Parathyroid adenoma (tissue), 2 donors: ENCODE results near the gene SUMF1.

Experiments used
- H2AFZ ChIP-seq: fragments of 300-600 bp; sonication (generic); one replicate; pipeline ENCODE4 v1.7.0; 2017; ENCODE audit warnings: antibody characterized with exemption, mild to moderate bottlenecking
- H3K27ac ChIP-seq: fragments of 300-600 bp; sonication (generic); one replicate; pipeline ENCODE4 v1.7.0; 2017
- H3K27me3 ChIP-seq: fragments of 300-600 bp; sonication (generic); one replicate; pipeline ENCODE4 v1.7.0; 2017; ENCODE audit warnings: low read length; ENCODE audit not compliant: control insufficient read depth, insufficient read depth
- H3K36me3 ChIP-seq: fragments of 300-600 bp; sonication (generic); one replicate; pipeline ENCODE4 v1.7.0; 2017; ENCODE audit warnings: low read length; ENCODE audit not compliant: control insufficient read depth, insufficient read depth
- H3K4me1 ChIP-seq: fragments of 300-600 bp; sonication (generic); one replicate; pipeline ENCODE4 v1.7.0; 2017; ENCODE audit warnings: control low read depth
- H3K4me2 ChIP-seq: fragments of 300-600 bp; sonication (generic); one replicate; pipeline ENCODE4 v1.7.0; 2017; ENCODE audit warnings: low read length
- H3K4me3 ChIP-seq: fragments of 300-600 bp; sonication (generic); one replicate; pipeline ENCODE4 v1.7.0; 2017; ENCODE audit warnings: low read depth, low read length
- H3K79me2 ChIP-seq: fragments of 300-600 bp; sonication (generic); one replicate; pipeline ENCODE4 v1.7.0; 2017; ENCODE audit warnings: control low read depth
- H3K9ac ChIP-seq: fragments of 300-600 bp; sonication (generic); one replicate; pipeline ENCODE4 v1.7.0; 2017; ENCODE audit warnings: mild to moderate bottlenecking
- H3K9me3 ChIP-seq: fragments of 300-600 bp; sonication (generic); one replicate; pipeline ENCODE4 v1.7.0; 2017; ENCODE audit warnings: low read length; ENCODE audit not compliant: control insufficient read depth
- CTCF ChIP-seq: fragments of 300-600 bp; sonication (generic); IDR thresholded peaks from one replicate; pipeline ENCODE4 v1.7.0; 2017; ENCODE audit warnings: antibody characterized with exemption, mild to moderate bottlenecking
- donor health status: primary hyperparathyroidism.

The SUMF1 gene

GRCh38 chr3:4358273-4358672 is 108.8 kb downstream of the SUMF1 start:
- no peak for TF ChIP-seq CTCF
- no peaks in the 10 kb centered on the region for H3K27me3 ChIP-seq
- no peak overlapping the region for H3K9ac ChIP-seq
- H3K4me1 ChIP-seq = no peaks in the 10 kb centered on the region
- H3K36me3 ChIP-seq = no peaks in the 10 kb centered on the region
- no peaks in the 10 kb centered on the region for H3K9me3 ChIP-seq
- H3K79me2 ChIP-seq = no peaks in the 10 kb centered on the region
- H3K4me2 ChIP-seq = no peak overlapping the region
- H3K4me3 ChIP-seq = no peak overlapping the region
- no peak overlapping the region for H2AFZ ChIP-seq
- H3K27ac ChIP-seq = no peak overlapping the region

GRCh38 chr3:4356546-4357410 is 110.3 kb downstream of the SUMF1 start:
- Histone ChIP-seq H3K4me2 (no peak overlapping the region), H3K4me1 (no peaks in the 10 kb centered on the region), H2AFZ (no peak overlapping the region), H3K4me3 (no peak overlapping the region), H3K27ac (no peak overlapping the region), H3K27me3 (no peaks in the 10 kb centered on the region), H3K9ac (no peak overlapping the region), H3K36me3 (no peaks in the 10 kb centered on the region), H3K79me2 (no peaks in the 10 kb centered on the region), H3K9me3 (no peaks in the 10 kb centered on the region)
- no peak for TF ChIP-seq CTCF

- H3K4me2 ChIP-seq = no peak overlapping the region
- H3K4me1 ChIP-seq = no peaks in the 10 kb centered on the region
- H3K4me3 ChIP-seq = no peak overlapping the region
- TF ChIP-seq CTCF = no peak
- H3K9ac ChIP-seq = no peak overlapping the region
- no peak overlapping the region for H2AFZ ChIP-seq
- no peak overlapping the region for H3K27ac ChIP-seq
- H3K79me2 ChIP-seq = no peaks in the 10 kb centered on the region
- no peaks in the 10 kb centered on the region for H3K9me3 ChIP-seq
- no peaks in the 10 kb centered on the region for H3K36me3 ChIP-seq
- no peaks in the 10 kb centered on the region for H3K27me3 ChIP-seq
Measured at GRCh38 chr3:4356220-4356540, 110.9 kb downstream of the SUMF1 start.

- Histone ChIP-seq H3K27me3 (no peaks in the 10 kb centered on the region), H3K79me2 (no peaks in the 10 kb centered on the region), H3K4me1 (no peaks in the 10 kb centered on the region), H2AFZ (peak overlapping the region; percentile 18), H3K4me2 (no peak overlapping the region), H3K9ac (no peak overlapping the region), H3K27ac (no peak overlapping the region), H3K4me3 (no peak overlapping the region), H3K9me3 (no peaks in the 10 kb centered on the region), H3K36me3 (no peaks in the 10 kb centered on the region)
- no peak for TF ChIP-seq CTCF
Measured at GRCh38 chr3:4355401-4356219, 111.5 kb downstream of the SUMF1 start.
